HG02642 (cell line): ENCODE results near the gene COL25A1.

ENCODE experiments used
- ATAC-seq: cut with Tn5 transposase; IDR thresholded peaks from one replicate; pipeline ENCODE4 v1.9.1; 2021; ENCODE audit warnings: mild to moderate bottlenecking; ENCODE audit not compliant: unreplicated experiment, poor library complexity

COL25A1 gene

GRCh38 chr4:109229028-109229427 lies 73.4 kb downstream of the COL25A1 start:
- no peak for ATAC-seq

- no peak for ATAC-seq
Measured at GRCh38 chr4:109218288-109218687, 84.2 kb downstream of the COL25A1 start.

- ATAC-seq: no peak
Measured at GRCh38 chr4:109216085-109216696, 86.3 kb downstream of the COL25A1 start.

GRCh38 chr4:109215506-109215905 lies 87.0 kb downstream of the COL25A1 start:
- ATAC-seq: no peak

- ATAC-seq: no peak
Measured at GRCh38 chr4:109214622-109215301, 87.7 kb downstream of the COL25A1 start.

- no peak for ATAC-seq
Measured at GRCh38 chr4:109213056-109213455, 89.4 kb downstream of the COL25A1 start.

GRCh38 chr4:109211671-109212070 lies 90.8 kb downstream of the COL25A1 start:
- ATAC-seq: no peak

- ATAC-seq: no peak
Measured at GRCh38 chr4:109209647-109210046, 92.8 kb downstream of the COL25A1 start.

GRCh38 chr4:109207898-109208297 lies 94.6 kb downstream of the COL25A1 start:
- ATAC-seq: no peak

GRCh38 chr4:109207061-109207460 lies 95.4 kb downstream of the COL25A1 start:
- no peak for ATAC-seq

GRCh38 chr4:109206620-109207019 lies 95.8 kb downstream of the COL25A1 start:
- no peak for ATAC-seq

- ATAC-seq: no peak
Measured at GRCh38 chr4:109205186-109205585, 97.3 kb downstream of the COL25A1 start.

GRCh38 chr4:109199585-109199984 lies 102.9 kb downstream of the COL25A1 start:
- ATAC-seq: no peak

- ATAC-seq: no peak
Measured at GRCh38 chr4:109195646-109196045, 106.8 kb downstream of the COL25A1 start.

- no peak for ATAC-seq
Measured at GRCh38 chr4:109191216-109191615, 111.2 kb downstream of the COL25A1 start.

- no peak for ATAC-seq
Measured at GRCh38 chr4:109186458-109186945, 116.0 kb downstream of the COL25A1 start.

- ATAC-seq: no peak
Measured at GRCh38 chr4:109185951-109186350, 116.5 kb downstream of the COL25A1 start.

- no peak for ATAC-seq
Measured at GRCh38 chr4:109185548-109185947, 116.9 kb downstream of the COL25A1 start.

GRCh38 chr4:109184491-109184961 lies 117.9 kb downstream of the COL25A1 start:
- ATAC-seq: no peak

GRCh38 chr4:109183931-109184490 lies 118.4 kb downstream of the COL25A1 start:
- no peak for ATAC-seq

GRCh38 chr4:109182696-109183095 lies 119.8 kb downstream of the COL25A1 start:
- ATAC-seq: no peak
